Thyroid gland (tissue), 4 donors: ENCODE results near the gene RPL5. TPM values are rescaled to one million over a fixed set of nuclear protein-coding genes. Genes with fewer than 3 reads are reported as not detected.

ENCODE experiments used
- DNase-seq, 2 donors: peaks; one replicate each; pipeline ENCODE4 v3.0.0-alpha.2; 2019
- H3K27ac ChIP-seq, 3 donors: fragments of 200-600 bp; sonication (generic); 1 replicate in 2 of 3; 2 replicates in 1 of 3; pipeline ENCODE4 v1.5.1; 2016 to 2019; ENCODE audit warnings: mild to moderate bottlenecking in 1 of 3, moderate library complexity in 1 of 3
- H3K27me3 ChIP-seq: fragments of 200-600 bp; sonication (generic); one replicate; pipeline ENCODE4 v1.5.1; 2019
- H3K36me3 ChIP-seq, 2 donors: fragments of 200-600 bp; sonication (generic); one replicate each; pipeline ENCODE4 v1.5.1; 2016 to 2019
- H3K4me1 ChIP-seq, 2 donors: fragments of 200-600 bp; sonication (generic); one replicate each; pipeline ENCODE4 v1.5.1; 2017 to 2019
- H3K4me3 ChIP-seq, 3 donors: fragments of 200-600 bp; sonication (generic); replicated peaks in 1 of 3; 1 replicate in 2 of 3; 2 replicates in 1 of 3; pipeline ENCODE4 v1.5.1; 2016; ENCODE audit warnings: mild to moderate bottlenecking in 1 of 3
- H3K9me3 ChIP-seq: fragments of 200-600 bp; sonication (generic); one replicate; pipeline ENCODE4 v1.5.1; 2017
- CTCF ChIP-seq, 6 experiments: fragments of 200-600 bp in 3 of 6; fragments of 450-650 bp in 3 of 6; sonication (generic) in 3 of 6; IDR thresholded peaks; one replicate each; pipeline ENCODE4 v1.5.1; 2016 to 2019; ENCODE audit warnings: antibody characterized with exemption in 6 of 6, mild to moderate bottlenecking in 2 of 6, inconsistent platforms in 1 of 6, moderate library complexity in 1 of 6
- POLR2A ChIP-seq, 2 donors: fragments of 450-650 bp; IDR thresholded peaks; one replicate each; pipeline ENCODE4 v1.6.1; 2017; ENCODE audit warnings: antibody characterized with exemption in 2 of 2, mild to moderate bottlenecking in 2 of 2, moderate library complexity in 1 of 2
- WGBS, 2 donors: methylation state at CpG; one replicate each; pipeline ENCODE4 v1.1.5; 2017; 5-methylcytosine and 5-hydroxymethylcytosine counted together
- intact Hi-C: fragments of 100-400 bp; cut with DNase I; formaldehyde crosslinking; loops from one replicate; pipeline ENCODE4 v1.15.1; 2023
- total RNA-seq, 4 donors: library from RNA; depleted of rRNA; stranded (reverse); fragments of >200 nt; gene quantifications; one replicate each; pipeline ENCODE4 v1.2.3, GENCODE V29; 2016

RPL5 gene
- total RNA-seq, 4 donors from 2014 or later: 1,556 to 2,409 (median 1,666) TPM

GRCh38 chr1:92879316-92879968 is 47.6 kb downstream of the RPL5 start:
- Histone ChIP-seq H3K27ac (no peak overlapping the region), H3K36me3 (no peaks in the 10 kb centered on the region), H3K4me1 (peaks cover 0 to 7% of the 10 kb centered on the region in 2 donors), H3K9me3 (no peaks in the 10 kb centered on the region), H3K4me3 (no peak overlapping the region), H3K27me3 (no peaks in the 10 kb centered on the region)
- TF ChIP-seq CTCF (IDR thresholded peaks at IDR 0.05) (no peak), POLR2A (IDR thresholded peaks at IDR 0.05) (no peak)
- DNase-seq: no peak
- 84% methylated on average over 4 of the region's 4 CpGs for WGBS, 2 donors
- intact Hi-C loops: no loop called here

DNA sequence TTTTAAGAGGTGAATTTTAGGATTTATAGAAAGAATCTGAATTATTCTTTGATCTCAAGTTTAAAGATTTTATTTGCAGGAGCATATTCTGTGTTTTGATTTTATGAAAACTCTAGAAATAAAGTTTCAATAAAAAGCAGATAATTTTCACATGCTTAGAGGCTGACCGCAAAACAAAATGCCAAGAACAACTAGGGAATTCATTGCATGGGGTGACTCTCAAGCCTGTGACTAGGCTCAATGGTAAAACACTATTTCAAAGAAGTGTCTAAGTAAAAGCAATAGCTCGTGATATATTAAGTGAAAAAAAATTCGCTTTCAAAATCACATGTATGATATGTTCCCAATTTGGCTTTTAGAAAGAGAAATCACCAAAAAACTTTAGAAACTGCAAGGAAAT is 49.6 kb downstream of the RPL5 start:
- no peak for DNase-seq
- H3K4me1 ChIP-seq: peaks cover 0 to 7% of the 10 kb centered on the region in 2 donors
- TF ChIP-seq CTCF (IDR thresholded peaks at IDR 0.05) (no peak), POLR2A (IDR thresholded peaks at IDR 0.05) (no peak)
- H3K9me3 ChIP-seq: no peaks in the 10 kb centered on the region
- no peaks in the 10 kb centered on the region for H3K36me3 ChIP-seq
- H3K4me3 ChIP-seq: no peak overlapping the region
- 90 to 91% methylated on average over 3 of the region's 3 CpGs for WGBS, 2 donors
- intact Hi-C loops: no loop called here
- H3K27me3 ChIP-seq: no peaks in the 10 kb centered on the region
- H3K27ac ChIP-seq: no peak overlapping the region

DNA sequence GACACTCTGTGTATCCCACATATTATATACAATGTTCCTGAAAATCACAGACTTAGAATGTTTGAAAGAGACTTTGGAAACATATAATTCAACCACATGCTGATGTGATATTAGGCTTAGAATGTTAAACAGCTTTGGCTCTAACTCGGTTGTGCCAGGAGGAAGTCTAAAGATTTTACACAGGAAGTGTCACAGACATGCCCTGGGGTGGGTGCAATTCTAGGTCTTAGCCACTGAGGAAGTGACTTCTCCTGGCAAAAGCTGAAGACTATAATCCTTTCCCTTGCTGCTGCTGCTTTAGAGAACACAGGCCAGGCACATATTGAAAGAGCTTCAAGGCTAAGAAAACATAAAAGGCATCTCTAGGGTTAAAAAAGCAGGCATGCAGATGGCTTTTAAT is 51.0 kb downstream of the RPL5 start:
- no peaks in the 10 kb centered on the region for H3K9me3 ChIP-seq
- TF ChIP-seq POLR2A (IDR thresholded peaks at IDR 0.05) (no peak), CTCF (IDR thresholded peaks at IDR 0.05) (no peak)
- intact Hi-C loops: no loop called here
- no peak for DNase-seq
- WGBS, 2 donors: 45 to 83% methylated on average over 1 of the region's 1 CpG
- no peaks in the 10 kb centered on the region for H3K27me3 ChIP-seq
- H3K27ac ChIP-seq: no peak overlapping the region
- H3K4me3 ChIP-seq: no peak overlapping the region
- no peaks in the 10 kb centered on the region for H3K4me1 ChIP-seq
- H3K36me3 ChIP-seq: no peaks in the 10 kb centered on the region

GRCh38 chr1:92883297-92883696 is 51.5 kb downstream of the RPL5 start:
- Histone ChIP-seq H3K4me1 (no peaks in the 10 kb centered on the region), H3K9me3 (no peaks in the 10 kb centered on the region)
- TF ChIP-seq CTCF (IDR thresholded peaks at IDR 0.05) (no peak), POLR2A (IDR thresholded peaks at IDR 0.05) (no peak)

GRCh38 chr1:92884195-92884594 is 52.4 kb downstream of the RPL5 start:
- H3K27me3 ChIP-seq: no peaks in the 10 kb centered on the region
- H3K27ac ChIP-seq: no peak overlapping the region
- no peaks in the 10 kb centered on the region for H3K4me1 ChIP-seq
- 86% methylated on average over 1 of the region's 1 CpG for WGBS, 2 donors
- no peak for DNase-seq
- intact Hi-C loops: no loop called here
- no peak for TF ChIP-seq CTCF (IDR thresholded peaks at IDR 0.05)
- no peak for TF ChIP-seq POLR2A (IDR thresholded peaks at IDR 0.05)
- H3K9me3 ChIP-seq: no peaks in the 10 kb centered on the region
- no peak overlapping the region for H3K4me3 ChIP-seq
- no peaks in the 10 kb centered on the region for H3K36me3 ChIP-seq

More at GRCh38 chr1:92883297-92883696, 51.5 kb downstream of the RPL5 start:
- intact Hi-C loops: no loop called here
- Histone ChIP-seq H3K27me3 (no peaks in the 10 kb centered on the region), H3K4me3 (no peak overlapping the region), H3K36me3 (no peaks in the 10 kb centered on the region), H3K27ac (no peak overlapping the region)
- no peak for DNase-seq
